Measurements from ENCODE around the gene LCP2. TPM values are rescaled to one million over a fixed set of nuclear protein-coding genes. Genes with fewer than 3 reads are reported as not detected.

The LCP2 gene
- total and polyA plus RNA-seq, 2 donors from 2014 or later, result 4.6 to 48.8 TPM

DNA sequence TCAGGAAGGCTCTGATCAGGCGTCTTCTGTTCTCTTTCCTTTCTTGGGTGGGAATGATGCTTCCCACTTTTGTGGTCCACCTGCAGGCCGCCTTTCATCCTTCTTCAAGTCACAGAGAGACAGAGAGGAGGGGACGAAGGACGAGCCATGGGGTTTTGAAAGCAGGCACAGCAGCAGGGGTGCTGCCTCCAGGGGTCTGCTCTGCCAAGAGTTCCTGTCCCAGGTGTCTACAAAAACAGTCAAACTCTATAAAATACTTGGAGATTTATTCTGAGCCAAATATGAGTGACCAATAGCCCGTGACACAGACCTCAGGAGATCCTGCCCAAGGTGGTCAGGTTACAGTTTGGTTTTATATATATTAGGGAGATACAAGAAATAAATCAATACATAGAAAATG lies 34.5 kb upstream of the LCP2 start:
- no peaks in the 10 kb centered on the region for H3K36me3 ChIP-seq (ENCODE audit: control insufficient read depth in 2 of 3, insufficient read depth in 3 of 3, low read length in 3 of 3)
- H3K9me3 ChIP-seq (ENCODE audit: control insufficient read depth in 2 of 3, insufficient read depth in 1 of 3, low read length in 3 of 3), result no peaks in the 10 kb centered on the region
- no peak overlapping the region for H3K4me3 ChIP-seq (ENCODE audit: low read length in 3 of 3)
- intact Hi-C loops (cut with DNase I), result no loop called here
- H3K9ac ChIP-seq (ENCODE audit: low read length in 3 of 3), result no peak overlapping the region
- TF ChIP-seq, protein P1, sequence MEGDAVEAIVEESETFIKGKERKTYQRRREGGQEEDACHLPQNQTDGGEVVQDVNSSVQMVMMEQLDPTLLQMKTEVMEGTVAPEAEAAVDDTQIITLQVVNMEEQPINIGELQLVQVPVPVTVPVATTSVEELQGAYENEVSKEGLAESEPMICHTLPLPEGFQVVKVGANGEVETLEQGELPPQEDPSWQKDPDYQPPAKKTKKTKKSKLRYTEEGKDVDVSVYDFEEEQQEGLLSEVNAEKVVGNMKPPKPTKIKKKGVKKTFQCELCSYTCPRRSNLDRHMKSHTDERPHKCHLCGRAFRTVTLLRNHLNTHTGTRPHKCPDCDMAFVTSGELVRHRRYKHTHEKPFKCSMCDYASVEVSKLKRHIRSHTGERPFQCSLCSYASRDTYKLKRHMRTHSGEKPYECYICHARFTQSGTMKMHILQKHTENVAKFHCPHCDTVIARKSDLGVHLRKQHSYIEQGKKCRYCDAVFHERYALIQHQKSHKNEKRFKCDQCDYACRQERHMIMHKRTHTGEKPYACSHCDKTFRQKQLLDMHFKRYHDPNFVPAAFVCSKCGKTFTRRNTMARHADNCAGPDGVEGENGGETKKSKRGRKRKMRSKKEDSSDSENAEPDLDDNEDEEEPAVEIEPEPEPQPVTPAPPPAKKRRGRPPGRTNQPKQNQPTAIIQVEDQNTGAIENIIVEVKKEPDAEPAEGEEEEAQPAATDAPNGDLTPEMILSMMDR (IDR thresholded peaks at IDR 0.05; ENCODE audit: borderline replicate concordance, extremely low read depth, insufficient read depth), result no peak
- no peaks in the 10 kb centered on the region for H3K27me3 ChIP-seq (ENCODE audit: control insufficient read depth, insufficient read depth, low read length)
- DNase-seq, result no peak
- H3K4me1 ChIP-seq (ENCODE audit: control insufficient read depth in 2 of 3, insufficient read depth in 2 of 3, low read depth in 1 of 3, low read length in 3 of 3), result peaks cover 0 to 4% (median 3%) of the 10 kb centered on the region in 3 donors
- peak overlapping the region; percentile 71 to 79 for H3K27ac ChIP-seq (ENCODE audit: low read depth in 2 of 2, low read length in 2 of 2)
- FAIRE-seq, result no peak

DNA sequence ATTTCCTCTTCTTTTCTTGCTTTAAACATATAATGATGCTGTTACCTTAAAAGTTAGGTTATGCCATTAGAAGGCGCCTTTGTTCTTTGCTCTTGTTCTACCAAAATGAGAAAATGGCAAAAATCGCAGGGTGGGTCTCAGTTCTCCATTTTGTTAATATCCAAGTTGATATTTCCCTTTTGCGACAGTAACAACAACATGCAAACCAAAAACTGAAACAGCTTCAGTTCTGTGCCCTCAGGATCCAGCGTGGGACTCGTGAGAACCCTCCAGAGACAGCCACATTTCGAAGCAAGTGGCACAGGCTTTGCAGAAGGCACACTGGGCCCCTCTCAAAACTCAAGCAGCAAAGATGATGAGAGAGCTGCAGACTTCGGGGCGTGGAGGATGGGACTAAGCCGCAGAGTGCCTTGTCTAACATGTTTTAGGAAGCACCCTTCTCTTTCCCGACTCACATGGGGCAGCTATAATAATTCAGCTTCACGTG lies 33.0 kb upstream of the LCP2 start:
- Histone ChIP-seq H3K36me3 (ENCODE audit: control insufficient read depth in 2 of 3, insufficient read depth in 3 of 3, low read length in 3 of 3) (no peaks in the 10 kb centered on the region), H3K9ac (ENCODE audit: low read length in 3 of 3) (no peak overlapping the region), H3K4me3 (ENCODE audit: low read length in 3 of 3) (no peak overlapping the region), H3K27me3 (ENCODE audit: control insufficient read depth, insufficient read depth, low read length) (no peaks in the 10 kb centered on the region), H3K9me3 (ENCODE audit: control insufficient read depth in 2 of 3, insufficient read depth in 1 of 3, low read length in 3 of 3) (no peaks in the 10 kb centered on the region), H3K27ac (ENCODE audit: low read depth in 2 of 2, low read length in 2 of 2) (peak overlapping the region in 1 of 2 donors; percentile 13), H3K4me1 (ENCODE audit: control insufficient read depth in 2 of 3, insufficient read depth in 2 of 3, low read depth in 1 of 3, low read length in 3 of 3) (peaks cover 0 to 4% (median 3%) of the 10 kb centered on the region in 3 donors)
- DNase-seq (no peak), FAIRE-seq (no peak)
- intact Hi-C loops (cut with DNase I), result no loop called here
- TF ChIP-seq, protein P1 (IDR thresholded peaks at IDR 0.05; ENCODE audit: borderline replicate concordance, extremely low read depth, insufficient read depth), result no peak

DNA sequence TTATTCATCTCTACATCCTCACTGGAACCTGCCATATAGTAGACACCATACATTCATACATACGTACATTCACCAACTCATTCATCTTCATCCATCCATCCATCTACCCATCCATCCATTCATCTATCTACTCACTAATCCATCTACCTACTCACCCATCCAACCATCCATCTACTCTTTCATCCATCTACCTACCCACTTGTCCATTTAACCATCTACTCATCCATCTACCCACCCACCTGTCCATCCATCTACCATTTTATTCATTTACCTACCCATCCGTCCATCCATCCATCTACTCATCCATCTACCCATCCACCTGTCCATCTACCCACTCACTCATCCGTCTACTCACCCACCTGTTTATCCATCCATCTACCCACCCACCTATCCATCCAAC lies 31.9 kb upstream of the LCP2 start:
- Histone ChIP-seq H3K27me3 (ENCODE audit: control insufficient read depth, insufficient read depth, low read length) (no peaks in the 10 kb centered on the region), H3K27ac (ENCODE audit: low read depth in 2 of 2, low read length in 2 of 2) (no peak overlapping the region), H3K4me3 (ENCODE audit: low read length in 3 of 3) (no peak overlapping the region), H3K9me3 (ENCODE audit: control insufficient read depth in 2 of 3, insufficient read depth in 1 of 3, low read length in 3 of 3) (no peaks in the 10 kb centered on the region), H3K4me1 (ENCODE audit: control insufficient read depth in 2 of 3, insufficient read depth in 2 of 3, low read depth in 1 of 3, low read length in 3 of 3) (peaks cover 0 to 4% (median 3%) of the 10 kb centered on the region in 3 donors), H3K9ac (ENCODE audit: low read length in 3 of 3) (no peak overlapping the region), H3K36me3 (ENCODE audit: control insufficient read depth in 2 of 3, insufficient read depth in 3 of 3, low read length in 3 of 3) (no peaks in the 10 kb centered on the region)
- FAIRE-seq (no peak), DNase-seq (no peak)
- intact Hi-C loops (cut with DNase I), result no loop called here
- TF ChIP-seq, protein P1 (IDR thresholded peaks at IDR 0.05; ENCODE audit: borderline replicate concordance, extremely low read depth, insufficient read depth), result no peak

DNA sequence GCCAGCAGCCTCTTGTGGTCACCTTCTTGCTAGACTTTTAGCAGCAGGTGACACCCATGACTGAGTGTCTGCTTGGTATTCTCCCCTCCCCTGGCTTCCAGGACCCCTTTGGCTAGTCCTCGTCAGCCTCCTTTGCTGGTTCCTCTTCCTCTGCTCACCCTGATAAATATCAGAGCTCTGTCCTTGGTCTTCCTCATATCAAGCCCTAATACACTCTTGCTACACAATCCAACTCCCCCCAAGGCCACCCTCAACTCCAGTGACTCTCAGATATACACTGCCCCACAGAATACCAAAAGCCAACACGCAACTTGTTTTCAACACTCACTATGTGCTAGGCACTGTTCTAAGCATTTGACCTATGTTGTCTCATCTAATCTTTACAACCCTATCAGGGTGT lies 30.3 kb upstream of the LCP2 start:
- Histone ChIP-seq H3K4me3 (ENCODE audit: low read length in 3 of 3) (no peak overlapping the region), H3K27ac (ENCODE audit: low read depth in 2 of 2, low read length in 2 of 2) (no peak overlapping the region), H3K9me3 (ENCODE audit: control insufficient read depth in 2 of 3, insufficient read depth in 1 of 3, low read length in 3 of 3) (no peaks in the 10 kb centered on the region), H3K27me3 (ENCODE audit: control insufficient read depth, insufficient read depth, low read length) (no peaks in the 10 kb centered on the region), H3K9ac (ENCODE audit: low read length in 3 of 3) (no peak overlapping the region), H3K36me3 (ENCODE audit: control insufficient read depth in 2 of 3, insufficient read depth in 3 of 3, low read length in 3 of 3) (no peaks in the 10 kb centered on the region), H3K4me1 (ENCODE audit: control insufficient read depth in 2 of 3, insufficient read depth in 2 of 3, low read depth in 1 of 3, low read length in 3 of 3) (peaks cover 0 to 4% (median 3%) of the 10 kb centered on the region in 3 donors)
- DNase-seq (no peak), FAIRE-seq (no peak)
- TF ChIP-seq, protein P1 (IDR thresholded peaks at IDR 0.05; ENCODE audit: borderline replicate concordance, extremely low read depth, insufficient read depth), result no peak
- intact Hi-C loops (cut with DNase I), result no loop called here

Measured in kidney (tissue), 14 donors.